Heart left ventricle (tissue), 16 donors: ENCODE data around the gene ABCD4. TPM values are rescaled to one million over a fixed set of nuclear protein-coding genes. Genes with fewer than 3 reads are reported as not detected.

Experiments used
- ATAC-seq, 4 donors: fragments of 200-7000 bp; cut with Tn5 transposase; one replicate each; pipeline ENCODE4 v1.9.1; 2020 to 2022; ENCODE audit warnings: moderate library complexity in 4 of 4, mild to moderate bottlenecking in 3 of 4, moderate number of reproducible peaks in 1 of 4
- DNase-seq, 5 donors: peaks; one replicate each; pipeline ENCODE4 v3.0.0-alpha.2; 2020
- H3K27ac ChIP-seq, 12 donors: fragments of 200-600 bp; sonication (generic) in 4 of 12; one replicate each; pipeline versions ENCODE4 v1.5.0 to v1.8.0; 2016 to 2022; ENCODE audit warnings: mild to moderate bottlenecking in 2 of 12
- H3K27me3 ChIP-seq, 9 donors: fragments of 200-600 bp; sonication (generic) in 2 of 9; one replicate each; pipeline versions ENCODE4 v1.5.1 to v1.8.0; 2016 to 2022; ENCODE audit warnings: mild to moderate bottlenecking in 3 of 9
- H3K36me3 ChIP-seq, 9 donors: fragments of 200-600 bp; sonication (generic) in 2 of 9; one replicate each; pipeline versions ENCODE4 v1.5.0 to v1.8.0; 2018 to 2022; ENCODE audit warnings: mild to moderate bottlenecking in 2 of 9
- H3K4me1 ChIP-seq, 12 donors: fragments of 200-600 bp; sonication (generic) in 4 of 12; one replicate each; pipeline versions ENCODE4 v1.5.0 to v1.8.0; 2016 to 2022; ENCODE audit warnings: mild to moderate bottlenecking in 3 of 12
- H3K4me3 ChIP-seq, 12 donors: fragments of 200-600 bp; sonication (generic) in 4 of 12; one replicate each; pipeline versions ENCODE4 v1.5.0 to v1.8.0; 2017 to 2022; ENCODE audit warnings: mild to moderate bottlenecking in 9 of 12, moderate library complexity in 4 of 12
- H3K9me3 ChIP-seq, 12 donors: fragments of 200-600 bp; sonication (generic) in 4 of 12; one replicate each; pipeline versions ENCODE4 v1.5.0 to v1.8.0; 2016 to 2022; ENCODE audit warnings: mild to moderate bottlenecking in 1 of 12
- CTCF ChIP-seq, 12 donors: fragments of 200-600 bp; sonication (generic) in 4 of 12; IDR thresholded peaks; one replicate each; pipeline versions ENCODE4 v1.5.0 to v1.8.0; 2018 to 2022; ENCODE audit warnings: antibody characterized with exemption in 12 of 12, mild to moderate bottlenecking in 5 of 12
- POLR2A ChIP-seq, 2 donors: fragments of 450-650 bp; IDR thresholded peaks; one replicate each; pipeline ENCODE4 v1.6.1; 2017; ENCODE audit warnings: antibody characterized with exemption in 2 of 2, mild to moderate bottlenecking in 2 of 2, moderate library complexity in 2 of 2
- WGBS, 4 donors: extraction: QIAGEN DNeasy Blood & Tissue Kit in 2 of 4; methylation state at CpG; one replicate each; pipeline versions ENCODE4 v1.1.5 to v1.1.7; 2013 to 2018; 5-methylcytosine and 5-hydroxymethylcytosine counted together
- intact Hi-C, 10 donors: fragments of 100-400 bp; cut with DNase I; formaldehyde crosslinking; loops; one replicate each; pipeline versions ENCODE4 v1.11.1 to v1.14.2; 2022
- polyA plus RNA-seq, 2 donors: library from polyadenylated mRNA; stranded (reverse); fragments of 200-250 nt; gene quantifications; one replicate each; pipeline ENCODE4 v1.2.3, GENCODE V29; 2013
- total RNA-seq, 9 donors: library from RNA; depleted of rRNA in 2 of 9; stranded (reverse); fragments of >200 nt in 2 of 9; fragmentation: NEBNext Ultra II Directional in 3 of 9; extraction: Animal tissue kit (Norgen Biotek cat#: 25700) in 3 of 9; gene quantifications; one replicate each; pipeline versions ENCODE4 v1.1.0 to v1.2.4, GENCODE V29; 2016 to 2023
- donor health status: ischemic (EF 13 %, LVEDD 7.1; RV severe dilation, severe dysfunction).
- donor health status: healthy with polysubstance abuse.
- donor health status: DM: no; HTN: yes; CAD: no.
- donor health status: DM: no; HTN: no; CAD: no.
- donor health status: ischemic (EF 25% LVEDD 6.9; RV normal size, moderate dysfunction).
- donor health status: ischemic (EF 25% LVEDD 5.7; RV mildly dilated, moderate dysfunction).
- donor health status: healthy.
- donor health status: DM: yes; HTN: yes; CAD: no.
- donor health status: ischemic (EF 35%, LVEDD 5.7; RV mildly dilated, moderate dysfunction).
- donor health status: nonischemic (EF 11% LVEDD 7.7; RV severe dilation, severe dysfunction).
- donor health status: DM: yes; HTN: yes; CAD: no.
- donor health status: PGD.
- donor health status: ischemic (EF 29% LVEDD 5.4; RV normal size, mild dysfunction).
- donor health status: nonischemic (EF 23%, LVEDD 6.1; RV moderate dilation, normal function).

Gene ABCD4
- total and polyA plus RNA-seq, 11 donors, result 11.2 to 42.9 (median 22.3) TPM

DNA sequence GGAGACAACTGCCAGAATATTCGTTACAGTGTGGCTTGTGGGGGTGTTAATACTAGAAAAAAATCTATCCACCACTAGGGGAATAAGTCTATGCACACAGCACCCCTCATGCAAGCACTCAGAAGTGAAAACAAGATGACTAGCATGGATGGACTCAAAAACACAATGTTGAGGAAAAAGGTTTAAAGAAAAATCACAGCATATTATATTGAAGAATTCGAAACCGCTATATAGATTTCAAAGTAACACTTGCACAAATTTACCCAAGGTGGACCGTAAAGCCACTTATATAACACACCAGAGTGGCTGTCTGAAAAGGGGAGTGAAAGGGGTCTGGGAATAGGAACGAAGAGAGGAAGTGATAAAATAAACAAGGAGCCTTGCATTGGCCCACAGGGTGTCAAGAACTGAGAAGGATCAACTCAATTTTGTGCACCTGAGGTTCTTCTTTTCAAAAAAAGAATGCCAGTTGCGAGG, 544 bp downstream of the ABCD4 start:
- WGBS, 4 donors, result 0 to 1% (median 1%) methylated on average over 6 of the region's 6 CpGs
- TF ChIP-seq POLR2A (IDR thresholded peaks at IDR 0.05) (no peak), CTCF (IDR thresholded peaks at IDR 0.05) (peak; percentile 10 to 53 (median 40))
- DNase-seq (no peak), ATAC-seq (peak in 3 of 4 donors; percentile 29 to 65 (median 56))
- H3K4me3 ChIP-seq, result peak overlapping the region; percentile 70 to 88 (median 82)
- no peaks in the 10 kb centered on the region for H3K27me3 ChIP-seq
- no peaks in the 10 kb centered on the region for H3K9me3 ChIP-seq
- peak overlapping the region; percentile 76 to 93 (median 87) for H3K27ac ChIP-seq
- peaks cover 0 to 55% (median 23%) of the 10 kb centered on the region in 12 donors for H3K4me1 ChIP-seq
- H3K36me3 ChIP-seq, result peaks cover 0 to 28% (median 21%) of the 10 kb centered on the region in 9 donors
- intact Hi-C loops, result no loop called here

DNA sequence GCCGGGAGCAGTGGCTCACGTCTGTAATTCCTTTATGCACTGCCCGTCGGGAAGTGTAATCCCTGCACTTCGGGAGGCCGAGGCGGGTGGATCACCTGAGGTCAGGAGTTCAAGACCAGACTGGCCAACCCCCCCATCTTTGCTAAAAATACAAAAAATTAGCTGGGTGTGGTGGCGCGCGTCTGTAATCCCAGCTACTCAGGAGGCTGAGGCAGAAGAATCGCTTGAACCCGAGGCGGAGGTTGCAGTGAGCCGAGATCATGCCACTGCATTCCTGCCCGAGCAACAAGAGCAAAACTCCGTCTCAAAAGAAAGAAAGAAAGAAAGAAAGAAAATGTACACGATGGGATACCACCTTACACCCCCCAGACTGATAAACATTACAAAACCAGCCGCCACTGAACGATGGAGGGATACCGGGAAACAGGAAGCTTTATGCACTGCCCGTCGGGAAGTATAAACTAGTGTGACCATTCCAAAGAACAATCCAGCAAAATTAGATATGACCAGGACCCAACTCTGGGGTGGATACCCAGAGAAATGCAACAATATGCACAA, 1.1 kb downstream of the ABCD4 start:
- ATAC-seq (no peak), DNase-seq (no peak)
- Histone ChIP-seq H3K4me3 (peak overlapping the region; percentile 70 to 88 (median 82)), H3K27ac (peak overlapping the region in 11 of 12 donors; percentile 76 to 93 (median 88)), H3K9me3 (no peaks in the 10 kb centered on the region), H3K36me3 (peaks cover 0 to 33% (median 26%) of the 10 kb centered on the region in 9 donors), H3K27me3 (no peaks in the 10 kb centered on the region), H3K4me1 (peaks cover 0 to 55% (median 23%) of the 10 kb centered on the region in 12 donors)
- intact Hi-C loops, result no loop called here
- TF ChIP-seq POLR2A (IDR thresholded peaks at IDR 0.05) (no peak), CTCF (IDR thresholded peaks at IDR 0.05) (no peak)
- 20 to 30% (median 27%) methylated on average over 22 of the region's 22 CpGs for WGBS, 4 donors

DNA sequence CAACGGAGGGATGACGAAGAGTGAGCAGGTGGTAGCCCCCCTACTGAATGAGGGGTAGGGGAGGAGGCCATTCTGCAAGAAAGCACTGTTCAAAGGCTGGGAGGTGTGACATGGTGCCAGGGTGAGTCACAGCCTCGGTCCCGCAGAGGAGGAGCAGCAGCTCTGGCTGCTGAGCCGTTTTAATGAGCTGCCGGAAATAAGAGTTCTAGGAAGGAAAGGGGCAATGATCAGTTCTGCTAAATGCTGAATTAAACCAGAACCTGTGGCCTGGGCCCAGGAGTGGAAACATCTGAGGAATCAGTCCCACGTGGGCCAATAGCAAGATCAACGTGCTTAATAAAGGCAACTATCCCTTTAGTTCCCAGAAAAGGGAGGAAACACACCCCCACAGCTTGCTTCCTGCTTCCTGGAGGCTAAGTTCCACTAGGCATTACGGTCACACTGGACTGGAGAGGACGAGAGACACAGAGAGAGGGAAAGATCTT, 3.6 kb downstream of the ABCD4 start:
- Histone ChIP-seq H3K4me3 (peak overlapping the region in 2 of 12 donors; percentile 5 to 7), H3K4me1 (peaks cover 0 to 55% (median 23%) of the 10 kb centered on the region in 12 donors), H3K27ac (peak overlapping the region; percentile 24 to 81 (median 68)), H3K9me3 (no peaks in the 10 kb centered on the region), H3K36me3 (peaks cover 0 to 57% (median 50%) of the 10 kb centered on the region in 9 donors), H3K27me3 (no peaks in the 10 kb centered on the region)
- TF ChIP-seq CTCF (IDR thresholded peaks at IDR 0.05) (no peak), POLR2A (IDR thresholded peaks at IDR 0.05) (no peak)
- WGBS, 4 donors, result 41 to 53% (median 44%) methylated on average over 10 of the region's 10 CpGs
- intact Hi-C loops, result no loop called here
- DNase-seq, result peak in 3 of 5 donors; percentile 41 to 56 (median 45)
- ATAC-seq, result peak in 2 of 4 donors; percentile 13 to 62

DNA sequence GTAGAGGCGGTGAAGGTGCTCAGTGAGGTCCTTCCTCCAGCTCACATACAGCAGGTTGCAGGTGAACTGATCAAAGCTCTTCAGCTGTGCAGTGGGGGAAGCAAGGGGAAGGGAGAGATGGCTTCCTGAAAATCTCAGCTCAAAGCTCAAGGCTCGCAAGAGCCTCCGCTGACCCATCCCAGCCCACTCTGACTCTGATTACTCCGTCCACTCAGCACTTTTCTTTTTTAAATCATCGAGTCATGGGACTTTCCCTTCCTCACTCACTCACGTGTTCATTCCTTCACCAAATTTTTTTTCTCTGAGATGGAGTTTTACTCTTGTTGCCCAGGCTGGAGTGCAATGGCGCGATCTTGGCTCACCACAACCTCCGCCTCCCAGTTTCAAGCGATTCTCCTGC, 4.7 kb downstream of the ABCD4 start:
- ATAC-seq, result no peak
- 92 to 95% (median 94%) methylated on average over 10 of the region's 10 CpGs for WGBS, 4 donors
- intact Hi-C loops, result no loop called here
- Histone ChIP-seq H3K4me3 (no peak overlapping the region), H3K27me3 (no peaks in the 10 kb centered on the region), H3K36me3 (peaks cover 0 to 64% (median 57%) of the 10 kb centered on the region in 9 donors), H3K4me1 (peaks cover 0 to 46% (median 21%) of the 10 kb centered on the region in 12 donors), H3K9me3 (no peaks in the 10 kb centered on the region), H3K27ac (no peak overlapping the region)
- DNase-seq, result no peak
- TF ChIP-seq CTCF (IDR thresholded peaks at IDR 0.05) (no peak), POLR2A (IDR thresholded peaks at IDR 0.05) (no peak)
